GM23338 (cell line): ENCODE results near the gene MPRIP. TPM values are rescaled to one million over a fixed set of nuclear protein-coding genes. Genes with fewer than 3 reads are reported as not detected.

Experiments used
- ATAC-seq: fragments of 200-7000 bp; cut with Tn5 transposase; 3 replicates; pipeline ENCODE4 v1.9.1; 2020
- DNase-seq: peaks from one replicate; pipeline ENCODE4 v3.0.0-alpha.2; 2015; ENCODE audit warnings: low spot score
- H2AFZ ChIP-seq: fragments of 200-600 bp; sonication (generic); 2 replicates; pipeline ENCODE4 v1.8.0; 2016; ENCODE audit warnings: antibody characterized with exemption, mild to moderate bottlenecking, moderate library complexity
- H3F3A ChIP-seq: fragments of 200-600 bp; sonication (generic); replicated peaks from 2 replicates; pipeline ENCODE4 v1.8.0; 2017; ENCODE audit warnings: antibody characterized with exemption, mixed run types, low read depth
- H3K27ac ChIP-seq: fragments of 200-600 bp; sonication (generic); 2 replicates; pipeline ENCODE4 v1.6.1; 2016; ENCODE audit warnings: low read depth
- H3K27me3 ChIP-seq: fragments of 200-600 bp; sonication (generic); 2 replicates; pipeline ENCODE4 v1.8.0; 2016; ENCODE audit warnings: mild to moderate bottlenecking, mixed run types, moderate library complexity; ENCODE audit not compliant: insufficient read depth
- H3K36me3 ChIP-seq: fragments of 200-600 bp; sonication (generic); 2 replicates; pipeline ENCODE4 v1.8.0; 2016; ENCODE audit warnings: mild to moderate bottlenecking; ENCODE audit not compliant: insufficient read depth
- H3K4me1 ChIP-seq: fragments of 200-600 bp; sonication (generic); 2 replicates; pipeline ENCODE4 v1.8.0; 2016; ENCODE audit warnings: mild to moderate bottlenecking, moderate library complexity; ENCODE audit not compliant: insufficient read depth
- H3K4me2 ChIP-seq: fragments of 200-600 bp; sonication (generic); 2 replicates; pipeline ENCODE4 v1.7.1; 2017; ENCODE audit warnings: mixed run types
- H3K4me3 ChIP-seq: fragments of 200-600 bp; sonication (generic); 2 replicates; pipeline ENCODE4 v1.6.1; 2016; ENCODE audit warnings: mixed run types
- H3K79me2 ChIP-seq: fragments of 200-600 bp; sonication (generic); replicated peaks from 2 replicates; pipeline ENCODE4 v1.8.0; 2017; ENCODE audit warnings: mild to moderate bottlenecking; ENCODE audit not compliant: insufficient read depth
- H3K9me2 ChIP-seq: fragments of 200-600 bp; sonication (generic); 2 replicates; pipeline ENCODE4 v1.8.0; 2017; ENCODE audit not compliant: insufficient read depth
- H4K20me1 ChIP-seq: fragments of 200-600 bp; sonication (generic); replicated peaks from 2 replicates; pipeline ENCODE4 v1.8.0; 2017; ENCODE audit warnings: mild to moderate bottlenecking; ENCODE audit not compliant: insufficient read depth
- H3K27ac Mint-ChIP-seq: 2 replicates; pipeline ENCODE4 v1.8.0; 2020; ENCODE audit warnings: inconsistent platforms, mild to moderate bottlenecking, moderate library complexity, mixed read lengths
- H3K27me3 Mint-ChIP-seq: 3 replicates; pipeline ENCODE4 v1.8.0; 2022; ENCODE audit warnings: low read depth, mild to moderate bottlenecking, moderate library complexity, mixed read lengths, inconsistent platforms; ENCODE audit not compliant: insufficient read depth, poor library complexity
- H3K36me3 Mint-ChIP-seq: 3 replicates; pipeline ENCODE4 v1.8.0; 2021; ENCODE audit warnings: low read depth, mild to moderate bottlenecking, inconsistent platforms, moderate library complexity, mixed read lengths
- H3K4me1 Mint-ChIP-seq: 3 replicates; pipeline ENCODE4 v1.8.0; 2020; ENCODE audit warnings: mild to moderate bottlenecking, inconsistent platforms, mixed read lengths
- H3K4me3 Mint-ChIP-seq: 3 replicates; pipeline ENCODE4 v1.8.0; 2021; ENCODE audit warnings: moderate library complexity, mild to moderate bottlenecking, inconsistent platforms, mixed read lengths
- H3K9me3 Mint-ChIP-seq: 3 replicates; pipeline ENCODE4 v1.8.0; 2020; ENCODE audit warnings: moderate library complexity, mild to moderate bottlenecking, inconsistent platforms, mixed read lengths
- CREB1 ChIP-seq: fragments of 250-450 bp; sonication (Bioruptor Pico); IDR thresholded peaks from 2 replicates; pipeline ENCODE4 v1.5.0; 2020; ENCODE audit warnings: low read depth, mild to moderate bottlenecking, moderate library complexity
- EZH2 ChIP-seq: fragments of 200-600 bp; sonication (generic); IDR thresholded peaks from one replicate; pipeline ENCODE4 v1.8.0; 2017; ENCODE audit warnings: antibody characterized with exemption, mild to moderate bottlenecking, low read depth; ENCODE audit not compliant: unreplicated experiment
- EZH2phosphoT487 ChIP-seq: fragments of 200-600 bp; sonication (generic); IDR thresholded peaks from one replicate; pipeline ENCODE4 v1.8.1; 2018; ENCODE audit warnings: antibody characterized with exemption; ENCODE audit not compliant: unreplicated experiment
- JUNB ChIP-seq: IDR thresholded peaks from one replicate; pipeline ENCODE4 v1.6.1; 2016; ENCODE audit warnings: antibody characterized with exemption; ENCODE audit not compliant: unreplicated experiment
- NANOG ChIP-seq: IDR thresholded peaks from 2 replicates; pipeline ENCODE4 v1.6.1; 2016; ENCODE audit warnings: antibody characterized with exemption, borderline replicate concordance
- POLR2AphosphoS5 ChIP-seq: IDR thresholded peaks from 2 replicates; pipeline ENCODE4 v1.6.1; 2016; ENCODE audit warnings: antibody characterized with exemption, low read depth
- STAT1 ChIP-seq: IDR thresholded peaks from one replicate; pipeline ENCODE4 v1.6.1; 2016; ENCODE audit warnings: antibody characterized with exemption; ENCODE audit not compliant: unreplicated experiment
- ZNF114 ChIP-seq: fragments of 250-450 bp; sonication (Bioruptor Pico); IDR thresholded peaks from 2 replicates; pipeline ENCODE4 v1.5.0; 2020; ENCODE audit warnings: mild to moderate bottlenecking, moderate library complexity
- ZNF331 ChIP-seq: fragments of 250-450 bp; sonication (Bioruptor Pico); IDR thresholded peaks from 2 replicates; pipeline ENCODE4 v1.5.0; 2020; ENCODE audit warnings: low read depth, mild to moderate bottlenecking, moderate library complexity
- polyA plus RNA-seq: library from polyadenylated mRNA; unstranded; fragments of >200 nt; fragmentation: Nextera tagmentation; extraction: Ambion mirVana; gene quantifications from 2 replicates; pipeline ENCODE4 v1.2.1, GENCODE V29; 2016
- total RNA-seq: library from RNA; depleted of rRNA; stranded (reverse); fragments of >200 nt; shearing (Covaris generic); gene quantifications from 2 replicates; pipeline ENCODE4 v1.2.3, GENCODE V29; 2014
- TF ChIP-seq, protein P1 (sequence below): fragments of 250-450 bp; sonication (Bioruptor Pico); IDR thresholded peaks from 2 replicates; pipeline ENCODE4 v1.5.0; 2020; ENCODE audit warnings: mild to moderate bottlenecking, moderate library complexity
- TF ChIP-seq, protein P2 (sequence below): IDR thresholded peaks from one replicate; pipeline ENCODE4 v1.6.1; 2018; ENCODE audit warnings: antibody characterized with exemption; ENCODE audit not compliant: unreplicated experiment
- TF ChIP-seq, protein P3 (sequence below), 2 experiments: fragments of 200-600 bp in 1 of 2; sonication (generic) in 1 of 2; conservative IDR thresholded peaks; 2 replicates each; pipeline versions ENCODE4 v1.5.1 to v1.6.1; 2016 to 2017; ENCODE audit warnings: antibody characterized with exemption in 2 of 2, low read depth in 2 of 2, mild to moderate bottlenecking in 2 of 2, moderate library complexity in 1 of 2
- TF ChIP-seq, protein P4 (sequence below): IDR thresholded peaks from 2 replicates; pipeline ENCODE4 v1.6.1; 2016; ENCODE audit warnings: antibody characterized with exemption

The MPRIP gene
- total and polyA plus RNA-seq, 2 experiments from 2014 or later, result 39.3 to 113 TPM

DNA sequence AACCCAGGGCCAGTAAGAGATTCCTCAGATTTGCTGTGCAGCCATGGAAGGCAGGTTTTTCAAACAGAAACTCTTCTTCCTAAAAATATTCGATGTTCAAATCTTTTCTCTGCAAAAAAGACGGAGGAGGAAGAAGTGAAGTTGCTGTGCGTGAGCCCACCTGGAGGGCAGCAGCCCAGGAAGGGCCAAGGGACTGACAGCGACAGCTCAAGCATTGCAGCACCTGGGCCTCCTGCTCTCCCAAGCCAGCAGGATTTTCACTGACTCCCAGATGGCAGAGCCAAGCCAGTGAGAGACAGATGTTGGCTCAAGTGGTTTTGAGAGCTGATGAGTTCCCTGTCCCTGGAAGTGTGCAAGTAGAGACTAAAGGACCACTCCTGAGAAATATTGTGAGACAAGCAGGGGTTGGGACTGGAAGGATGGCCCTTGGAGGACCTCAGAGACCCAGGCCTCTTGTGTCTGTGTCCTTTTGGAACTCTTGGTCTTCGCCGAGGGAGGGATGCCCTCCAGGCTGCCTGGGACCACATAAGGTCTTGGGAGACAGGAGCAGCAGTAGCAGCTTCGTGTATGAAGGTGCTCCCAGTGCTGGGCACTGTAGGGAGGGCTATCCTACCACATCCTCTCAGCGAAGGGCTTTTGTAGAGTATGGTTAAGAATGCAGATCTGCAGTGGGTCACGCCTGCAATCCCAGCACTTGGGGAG, 41.0 kb upstream of the MPRIP start:
- ATAC-seq, result peak; percentile 18
- H2AFZ ChIP-seq, result 0 out of 2 replicates have a peak overlapping the region, but pooled peaks have one; percentile 48
- TF ChIP-seq ZNF114 (CRISPR knock-in tag) (no peak), JUNB (no peak), EZH2phosphoT487 (no peak), NANOG (no peak), ZNF331 (CRISPR knock-in tag) (no peak), EZH2 (no peak), STAT1 (no peak), POLR2AphosphoS5 (no peak), CREB1 (no peak)
- TF ChIP-seq, protein P1, sequence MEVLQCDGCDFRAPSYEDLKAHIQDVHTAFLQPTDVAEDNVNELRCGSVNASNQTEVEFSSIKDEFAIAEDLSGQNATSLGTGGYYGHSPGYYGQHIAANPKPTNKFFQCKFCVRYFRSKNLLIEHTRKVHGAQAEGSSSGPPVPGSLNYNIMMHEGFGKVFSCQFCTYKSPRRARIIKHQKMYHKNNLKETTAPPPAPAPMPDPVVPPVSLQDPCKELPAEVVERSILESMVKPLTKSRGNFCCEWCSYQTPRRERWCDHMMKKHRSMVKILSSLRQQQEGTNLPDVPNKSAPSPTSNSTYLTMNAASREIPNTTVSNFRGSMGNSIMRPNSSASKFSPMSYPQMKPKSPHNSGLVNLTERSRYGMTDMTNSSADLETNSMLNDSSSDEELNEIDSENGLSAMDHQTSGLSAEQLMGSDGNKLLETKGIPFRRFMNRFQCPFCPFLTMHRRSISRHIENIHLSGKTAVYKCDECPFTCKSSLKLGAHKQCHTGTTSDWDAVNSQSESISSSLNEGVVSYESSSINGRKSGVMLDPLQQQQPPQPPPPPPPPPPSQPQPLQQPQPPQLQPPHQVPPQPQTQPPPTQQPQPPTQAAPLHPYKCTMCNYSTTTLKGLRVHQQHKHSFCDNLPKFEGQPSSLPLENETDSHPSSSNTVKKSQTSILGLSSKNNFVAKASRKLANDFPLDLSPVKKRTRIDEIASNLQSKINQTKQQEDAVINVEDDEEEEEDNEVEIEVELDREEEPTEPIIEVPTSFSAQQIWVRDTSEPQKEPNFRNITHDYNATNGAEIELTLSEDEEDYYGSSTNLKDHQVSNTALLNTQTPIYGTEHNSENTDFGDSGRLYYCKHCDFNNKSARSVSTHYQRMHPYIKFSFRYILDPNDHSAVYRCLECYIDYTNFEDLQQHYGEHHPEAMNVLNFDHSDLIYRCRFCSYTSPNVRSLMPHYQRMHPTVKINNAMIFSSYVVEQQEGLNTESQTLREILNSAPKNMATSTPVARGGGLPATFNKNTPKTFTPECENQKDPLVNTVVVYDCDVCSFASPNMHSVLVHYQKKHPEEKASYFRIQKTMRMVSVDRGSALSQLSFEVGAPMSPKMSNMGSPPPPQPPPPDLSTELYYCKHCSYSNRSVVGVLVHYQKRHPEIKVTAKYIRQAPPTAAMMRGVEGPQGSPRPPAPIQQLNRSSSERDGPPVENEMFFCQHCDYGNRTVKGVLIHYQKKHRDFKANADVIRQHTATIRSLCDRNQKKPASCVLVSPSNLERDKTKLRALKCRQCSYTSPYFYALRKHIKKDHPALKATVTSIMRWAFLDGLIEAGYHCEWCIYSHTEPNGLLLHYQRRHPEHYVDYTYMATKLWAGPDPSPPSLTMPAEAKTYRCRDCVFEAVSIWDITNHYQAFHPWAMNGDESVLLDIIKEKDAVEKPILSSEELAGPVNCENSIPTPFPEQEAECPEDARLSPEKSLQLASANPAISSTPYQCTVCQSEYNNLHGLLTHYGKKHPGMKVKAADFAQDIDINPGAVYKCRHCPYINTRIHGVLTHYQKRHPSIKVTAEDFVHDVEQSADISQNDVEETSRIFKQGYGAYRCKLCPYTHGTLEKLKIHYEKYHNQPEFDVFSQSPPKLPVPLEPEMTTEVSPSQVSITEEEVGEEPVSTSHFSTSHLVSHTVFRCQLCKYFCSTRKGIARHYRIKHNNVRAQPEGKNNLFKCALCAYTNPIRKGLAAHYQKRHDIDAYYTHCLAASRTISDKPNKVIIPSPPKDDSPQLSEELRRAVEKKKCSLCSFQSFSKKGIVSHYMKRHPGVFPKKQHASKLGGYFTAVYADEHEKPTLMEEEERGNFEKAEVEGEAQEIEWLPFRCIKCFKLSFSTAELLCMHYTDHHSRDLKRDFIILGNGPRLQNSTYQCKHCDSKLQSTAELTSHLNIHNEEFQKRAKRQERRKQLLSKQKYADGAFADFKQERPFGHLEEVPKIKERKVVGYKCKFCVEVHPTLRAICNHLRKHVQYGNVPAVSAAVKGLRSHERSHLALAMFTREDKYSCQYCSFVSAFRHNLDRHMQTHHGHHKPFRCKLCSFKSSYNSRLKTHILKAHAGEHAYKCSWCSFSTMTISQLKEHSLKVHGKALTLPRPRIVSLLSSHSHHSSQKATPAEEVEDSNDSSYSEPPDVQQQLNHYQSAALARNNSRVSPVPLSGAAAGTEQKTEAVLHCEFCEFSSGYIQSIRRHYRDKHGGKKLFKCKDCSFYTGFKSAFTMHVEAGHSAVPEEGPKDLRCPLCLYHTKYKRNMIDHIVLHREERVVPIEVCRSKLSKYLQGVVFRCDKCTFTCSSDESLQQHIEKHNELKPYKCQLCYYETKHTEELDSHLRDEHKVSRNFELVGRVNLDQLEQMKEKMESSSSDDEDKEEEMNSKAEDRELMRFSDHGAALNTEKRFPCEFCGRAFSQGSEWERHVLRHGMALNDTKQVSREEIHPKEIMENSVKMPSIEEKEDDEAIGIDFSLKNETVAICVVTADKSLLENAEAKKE, result no peak
- TF ChIP-seq, protein P2, sequence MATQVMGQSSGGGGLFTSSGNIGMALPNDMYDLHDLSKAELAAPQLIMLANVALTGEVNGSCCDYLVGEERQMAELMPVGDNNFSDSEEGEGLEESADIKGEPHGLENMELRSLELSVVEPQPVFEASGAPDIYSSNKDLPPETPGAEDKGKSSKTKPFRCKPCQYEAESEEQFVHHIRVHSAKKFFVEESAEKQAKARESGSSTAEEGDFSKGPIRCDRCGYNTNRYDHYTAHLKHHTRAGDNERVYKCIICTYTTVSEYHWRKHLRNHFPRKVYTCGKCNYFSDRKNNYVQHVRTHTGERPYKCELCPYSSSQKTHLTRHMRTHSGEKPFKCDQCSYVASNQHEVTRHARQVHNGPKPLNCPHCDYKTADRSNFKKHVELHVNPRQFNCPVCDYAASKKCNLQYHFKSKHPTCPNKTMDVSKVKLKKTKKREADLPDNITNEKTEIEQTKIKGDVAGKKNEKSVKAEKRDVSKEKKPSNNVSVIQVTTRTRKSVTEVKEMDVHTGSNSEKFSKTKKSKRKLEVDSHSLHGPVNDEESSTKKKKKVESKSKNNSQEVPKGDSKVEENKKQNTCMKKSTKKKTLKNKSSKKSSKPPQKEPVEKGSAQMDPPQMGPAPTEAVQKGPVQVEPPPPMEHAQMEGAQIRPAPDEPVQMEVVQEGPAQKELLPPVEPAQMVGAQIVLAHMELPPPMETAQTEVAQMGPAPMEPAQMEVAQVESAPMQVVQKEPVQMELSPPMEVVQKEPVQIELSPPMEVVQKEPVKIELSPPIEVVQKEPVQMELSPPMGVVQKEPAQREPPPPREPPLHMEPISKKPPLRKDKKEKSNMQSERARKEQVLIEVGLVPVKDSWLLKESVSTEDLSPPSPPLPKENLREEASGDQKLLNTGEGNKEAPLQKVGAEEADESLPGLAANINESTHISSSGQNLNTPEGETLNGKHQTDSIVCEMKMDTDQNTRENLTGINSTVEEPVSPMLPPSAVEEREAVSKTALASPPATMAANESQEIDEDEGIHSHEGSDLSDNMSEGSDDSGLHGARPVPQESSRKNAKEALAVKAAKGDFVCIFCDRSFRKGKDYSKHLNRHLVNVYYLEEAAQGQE, result no peak
- TF ChIP-seq, protein P3, sequence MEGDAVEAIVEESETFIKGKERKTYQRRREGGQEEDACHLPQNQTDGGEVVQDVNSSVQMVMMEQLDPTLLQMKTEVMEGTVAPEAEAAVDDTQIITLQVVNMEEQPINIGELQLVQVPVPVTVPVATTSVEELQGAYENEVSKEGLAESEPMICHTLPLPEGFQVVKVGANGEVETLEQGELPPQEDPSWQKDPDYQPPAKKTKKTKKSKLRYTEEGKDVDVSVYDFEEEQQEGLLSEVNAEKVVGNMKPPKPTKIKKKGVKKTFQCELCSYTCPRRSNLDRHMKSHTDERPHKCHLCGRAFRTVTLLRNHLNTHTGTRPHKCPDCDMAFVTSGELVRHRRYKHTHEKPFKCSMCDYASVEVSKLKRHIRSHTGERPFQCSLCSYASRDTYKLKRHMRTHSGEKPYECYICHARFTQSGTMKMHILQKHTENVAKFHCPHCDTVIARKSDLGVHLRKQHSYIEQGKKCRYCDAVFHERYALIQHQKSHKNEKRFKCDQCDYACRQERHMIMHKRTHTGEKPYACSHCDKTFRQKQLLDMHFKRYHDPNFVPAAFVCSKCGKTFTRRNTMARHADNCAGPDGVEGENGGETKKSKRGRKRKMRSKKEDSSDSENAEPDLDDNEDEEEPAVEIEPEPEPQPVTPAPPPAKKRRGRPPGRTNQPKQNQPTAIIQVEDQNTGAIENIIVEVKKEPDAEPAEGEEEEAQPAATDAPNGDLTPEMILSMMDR (conservative IDR thresholded peaks at IDR 0.05; ENCODE audit: low read depth in 2 of 2), result no peak
- TF ChIP-seq, protein P4, sequence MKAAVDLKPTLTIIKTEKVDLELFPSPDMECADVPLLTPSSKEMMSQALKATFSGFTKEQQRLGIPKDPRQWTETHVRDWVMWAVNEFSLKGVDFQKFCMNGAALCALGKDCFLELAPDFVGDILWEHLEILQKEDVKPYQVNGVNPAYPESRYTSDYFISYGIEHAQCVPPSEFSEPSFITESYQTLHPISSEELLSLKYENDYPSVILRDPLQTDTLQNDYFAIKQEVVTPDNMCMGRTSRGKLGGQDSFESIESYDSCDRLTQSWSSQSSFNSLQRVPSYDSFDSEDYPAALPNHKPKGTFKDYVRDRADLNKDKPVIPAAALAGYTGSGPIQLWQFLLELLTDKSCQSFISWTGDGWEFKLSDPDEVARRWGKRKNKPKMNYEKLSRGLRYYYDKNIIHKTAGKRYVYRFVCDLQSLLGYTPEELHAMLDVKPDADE, result no peak

More for the DNA sequence above, 41.0 kb upstream of the MPRIP start:
- peaks cover 11% of the 10 kb centered on the region for H3K27me3 Mint-ChIP-seq
- no peaks in the 10 kb centered on the region for H3K79me2 ChIP-seq
- no peaks in the 10 kb centered on the region for H3K36me3 ChIP-seq
- no peak overlapping the region for H3K4me2 ChIP-seq
- no peaks in the 10 kb centered on the region for H3K27me3 ChIP-seq
- H3K4me3 Mint-ChIP-seq, result no peak overlapping the region
- peaks cover 12% of the 10 kb centered on the region for H3K4me1 Mint-ChIP-seq
- no peak overlapping the region for H3K4me3 ChIP-seq
- H3K27ac ChIP-seq, result no peak overlapping the region
- no peak overlapping the region for H3K27ac Mint-ChIP-seq
- no peaks in the 10 kb centered on the region for H3F3A ChIP-seq
- DNase-seq, result no peak
- H3K4me1 ChIP-seq, result no peaks in the 10 kb centered on the region
- H3K36me3 Mint-ChIP-seq, result no peaks in the 10 kb centered on the region
- H3K9me2 ChIP-seq, result no peaks in the 10 kb centered on the region
- H4K20me1 ChIP-seq, result no peaks in the 10 kb centered on the region
- H3K9me3 Mint-ChIP-seq, result peaks cover 3% of the 10 kb centered on the region; the same call in 1 of the 3 replicates
